DND-41 (cell line): ENCODE results near the gene TGM2.
A peak's percentile ranks its signal among the peaks of the same experiment; 100 is the strongest.

Experiments
- ATAC-seq: fragments of 200-7000 bp; cut with Tn5 transposase; 3 replicates; pipeline ENCODE4 v1.9.1; 2021; ENCODE audit warnings: low read depth; ENCODE audit not compliant: insufficient read depth
- DNase-seq: peaks from one replicate; pipeline ENCODE4 v3.0.0-alpha.2; 2020
- H2AFZ ChIP-seq: 2 replicates; pipeline ENCODE4 v1.6.0; 2012; ENCODE audit warnings: low read depth, low read length
- H3K27ac ChIP-seq: 2 replicates; pipeline ENCODE4 v1.5.1; 2012; ENCODE audit warnings: low read length, inconsistent platforms
- H3K27me3 ChIP-seq: fragments of 200-600 bp; sonication (generic); 2 replicates; pipeline ENCODE4 v1.6.0; 2012; ENCODE audit warnings: low read length, mild to moderate bottlenecking, inconsistent platforms; ENCODE audit not compliant: insufficient read depth, poor library complexity
- H3K36me3 ChIP-seq: 2 replicates; pipeline ENCODE4 v1.5.1; 2012; ENCODE audit warnings: low read length, inconsistent platforms; ENCODE audit not compliant: insufficient read depth
- H3K4me1 ChIP-seq: 2 replicates; pipeline ENCODE4 v1.5.1; 2012; ENCODE audit warnings: mild to moderate bottlenecking, low read length; ENCODE audit not compliant: insufficient read depth
- H3K4me2 ChIP-seq: 2 replicates; pipeline ENCODE4 v1.6.0; 2012; ENCODE audit warnings: mild to moderate bottlenecking, moderate library complexity, low read length, inconsistent platforms; ENCODE audit not compliant: insufficient read depth
- H3K4me3 ChIP-seq, 2 experiments: fragments of 200-600 bp in 1 of 2; shearing (Covaris generic) in 1 of 2; 2 replicates each; pipeline ENCODE4 v1.5.1; 2012 to 2016; ENCODE audit warnings: inconsistent platforms in 2 of 2, low read length in 2 of 2, mild to moderate bottlenecking in 2 of 2, low read depth in 1 of 2, moderate library complexity in 1 of 2
- H3K79me2 ChIP-seq: 2 replicates; pipeline ENCODE4 v1.6.0; 2012; ENCODE audit warnings: low read length, inconsistent platforms; ENCODE audit not compliant: insufficient read depth
- H3K9ac ChIP-seq: 2 replicates; pipeline ENCODE4 v1.6.0; 2012; ENCODE audit warnings: low read depth, mild to moderate bottlenecking, inconsistent platforms, low read length, moderate library complexity
- H3K9me3 ChIP-seq: 2 replicates; pipeline ENCODE4 v1.5.1; 2012; ENCODE audit warnings: low read length, moderate library complexity, mild to moderate bottlenecking, inconsistent platforms; ENCODE audit not compliant: insufficient read depth, severe bottlenecking
- H4K20me1 ChIP-seq: 2 replicates; pipeline ENCODE4 v1.6.0; 2012; ENCODE audit warnings: low read length; ENCODE audit not compliant: insufficient read depth
- EZH2 ChIP-seq: IDR thresholded peaks from 3 replicates; pipeline ENCODE4 v1.6.1; 2012; ENCODE audit warnings: borderline replicate concordance, low read depth, mild to moderate bottlenecking, moderate library complexity, low read length, inconsistent platforms; ENCODE audit not compliant: severe bottlenecking
- TF ChIP-seq, protein P1 (sequence below): IDR thresholded peaks from 2 replicates; pipeline ENCODE4 v1.5.1; 2012; ENCODE audit warnings: borderline replicate concordance, low read length, moderate library complexity, mild to moderate bottlenecking; ENCODE audit not compliant: poor library complexity, severe bottlenecking; ENCODE audit errors: extremely low read depth

TGM2 gene

DNA sequence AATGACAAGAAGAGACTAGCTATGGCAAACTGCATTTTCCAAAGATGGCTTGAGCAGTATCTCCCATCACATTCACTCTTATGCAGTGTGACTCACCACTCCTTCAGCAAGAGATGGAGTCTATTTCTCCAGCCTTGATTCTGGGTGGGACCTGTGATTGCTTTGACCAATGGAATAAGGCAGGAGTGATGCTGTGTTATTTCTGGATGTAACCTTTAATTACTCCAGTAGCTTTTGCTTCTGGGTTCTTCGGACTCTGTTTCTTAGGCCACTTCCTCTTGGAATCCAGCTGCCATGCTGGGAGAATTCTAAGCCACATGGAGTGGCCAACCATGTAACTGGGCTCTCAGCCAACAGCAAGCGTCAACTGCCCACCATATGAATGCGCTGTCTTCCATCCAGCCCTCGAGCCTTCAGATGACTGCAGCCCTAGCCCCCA lies 50.7 kb downstream of the TGM2 start:
- no peaks in the 10 kb centered on the region for H3K79me2 ChIP-seq
- H2AFZ ChIP-seq, result no peak overlapping the region
- DNase-seq (no peak), ATAC-seq (no peak)
- no peaks in the 10 kb centered on the region for H3K9me3 ChIP-seq
- H4K20me1 ChIP-seq, result no peaks in the 10 kb centered on the region
- H3K27ac ChIP-seq, result no peak overlapping the region
- no peak overlapping the region for H3K4me3 ChIP-seq
- no peak overlapping the region for H3K4me2 ChIP-seq
- TF ChIP-seq, protein P1, sequence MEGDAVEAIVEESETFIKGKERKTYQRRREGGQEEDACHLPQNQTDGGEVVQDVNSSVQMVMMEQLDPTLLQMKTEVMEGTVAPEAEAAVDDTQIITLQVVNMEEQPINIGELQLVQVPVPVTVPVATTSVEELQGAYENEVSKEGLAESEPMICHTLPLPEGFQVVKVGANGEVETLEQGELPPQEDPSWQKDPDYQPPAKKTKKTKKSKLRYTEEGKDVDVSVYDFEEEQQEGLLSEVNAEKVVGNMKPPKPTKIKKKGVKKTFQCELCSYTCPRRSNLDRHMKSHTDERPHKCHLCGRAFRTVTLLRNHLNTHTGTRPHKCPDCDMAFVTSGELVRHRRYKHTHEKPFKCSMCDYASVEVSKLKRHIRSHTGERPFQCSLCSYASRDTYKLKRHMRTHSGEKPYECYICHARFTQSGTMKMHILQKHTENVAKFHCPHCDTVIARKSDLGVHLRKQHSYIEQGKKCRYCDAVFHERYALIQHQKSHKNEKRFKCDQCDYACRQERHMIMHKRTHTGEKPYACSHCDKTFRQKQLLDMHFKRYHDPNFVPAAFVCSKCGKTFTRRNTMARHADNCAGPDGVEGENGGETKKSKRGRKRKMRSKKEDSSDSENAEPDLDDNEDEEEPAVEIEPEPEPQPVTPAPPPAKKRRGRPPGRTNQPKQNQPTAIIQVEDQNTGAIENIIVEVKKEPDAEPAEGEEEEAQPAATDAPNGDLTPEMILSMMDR, result no peak
- TF ChIP-seq EZH2, result no peak
- no peak overlapping the region for H3K9ac ChIP-seq
- no peaks in the 10 kb centered on the region for H3K36me3 ChIP-seq
- H3K4me1 ChIP-seq, result no peaks in the 10 kb centered on the region
- peaks cover 5% of the 10 kb centered on the region for H3K27me3 ChIP-seq

DNA sequence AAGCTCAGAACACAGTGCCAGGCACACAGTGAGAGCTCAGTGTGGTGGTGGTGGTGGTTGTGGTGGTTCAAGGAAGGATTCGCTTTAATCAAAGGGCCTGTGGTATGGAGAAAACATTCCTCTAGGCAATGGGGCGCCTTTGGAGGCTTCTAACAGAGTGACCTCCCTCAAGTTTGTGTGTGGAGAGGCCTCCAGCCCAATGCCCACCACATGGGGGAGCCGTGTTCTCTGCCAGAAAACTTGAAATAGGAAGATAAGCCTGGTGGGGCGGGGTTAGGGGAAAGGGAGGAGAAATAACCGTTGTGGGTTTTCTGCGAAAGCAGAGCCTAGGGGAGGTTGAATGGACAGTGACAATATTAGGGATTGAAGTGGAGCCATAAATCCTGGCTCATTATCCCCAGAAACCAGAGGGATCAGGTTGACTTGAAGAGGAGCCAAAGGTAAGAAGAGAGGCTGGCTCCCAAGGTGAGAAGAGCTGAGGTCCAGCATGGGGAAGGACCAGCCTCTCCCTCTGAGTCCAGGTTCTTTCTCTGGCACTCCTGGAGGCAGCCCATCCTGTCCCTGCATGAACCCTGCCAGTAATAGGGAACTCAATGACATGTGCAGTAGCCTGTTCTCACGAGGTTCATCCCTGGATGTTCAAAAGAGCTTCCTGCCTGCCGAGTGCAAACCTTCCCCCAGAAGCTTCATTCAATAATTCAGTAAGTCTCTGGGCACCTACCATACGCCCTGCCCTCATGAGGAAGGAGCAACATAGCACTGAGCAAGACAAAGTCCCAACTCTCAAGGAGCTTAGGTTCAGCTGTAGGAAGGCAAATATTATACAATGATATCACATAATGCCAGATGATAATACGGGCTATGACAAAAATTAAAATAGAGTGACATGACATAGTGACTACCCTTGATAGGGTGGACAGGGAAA lies 51.4 kb downstream of the TGM2 start:
- Histone ChIP-seq H3K9ac (no peak overlapping the region), H3K9me3 (no peaks in the 10 kb centered on the region), H3K27me3 (peaks cover 5% of the 10 kb centered on the region), H4K20me1 (no peaks in the 10 kb centered on the region), H3K27ac (no peak overlapping the region), H2AFZ (no peak overlapping the region), H3K4me2 (no peak overlapping the region), H3K4me1 (no peaks in the 10 kb centered on the region), H3K4me3 (no peak overlapping the region), H3K36me3 (no peaks in the 10 kb centered on the region), H3K79me2 (no peaks in the 10 kb centered on the region)
- TF ChIP-seq, protein P1, result peak; percentile 32
- TF ChIP-seq EZH2, result no peak
- peak; percentile 37; the same call in 1 of the 3 replicates for ATAC-seq
- peak; percentile 19 for DNase-seq

GRCh38 chr20:38112930-38113294 lies 52.2 kb downstream of the TGM2 start:
- H3K4me3 ChIP-seq, result no peak overlapping the region
- TF ChIP-seq, protein P1, result no peak
- TF ChIP-seq EZH2, result no peak
- no peaks in the 10 kb centered on the region for H4K20me1 ChIP-seq
- H3K27me3 ChIP-seq, result peaks cover 5% of the 10 kb centered on the region
- H3K27ac ChIP-seq, result no peak overlapping the region
- H3K79me2 ChIP-seq, result no peaks in the 10 kb centered on the region
- no peak overlapping the region for H3K9ac ChIP-seq
- no peaks in the 10 kb centered on the region for H3K9me3 ChIP-seq
- no peaks in the 10 kb centered on the region for H3K36me3 ChIP-seq
- no peak overlapping the region for H3K4me2 ChIP-seq
- H3K4me1 ChIP-seq, result no peaks in the 10 kb centered on the region
- DNase-seq (no peak), ATAC-seq (no peak)
- H2AFZ ChIP-seq, result no peak overlapping the region
